ENCODE results near the gene ARAP2. TPM values are rescaled to one million over a fixed set of nuclear protein-coding genes. Genes with fewer than 3 reads are reported as not detected.

The ARAP2 gene
- total RNA-seq, 1 experiment from 2014 or later: 25.8 TPM

GRCh38 chr4:36088542-36088941 lies 155.8 kb downstream of the ARAP2 start:
- Histone ChIP-seq H2AFZ (no peak overlapping the region), H3K27me3 (ENCODE audit: insufficient read depth, low read depth) (no peaks in the 10 kb centered on the region), H3K9me2 (ENCODE audit: insufficient read depth) (no peaks in the 10 kb centered on the region), H3K4me1 (replicated peaks; ENCODE audit: insufficient read depth) (no peaks in the 10 kb centered on the region), H4K20me1 (ENCODE audit: insufficient read depth) (no peaks in the 10 kb centered on the region; the same call in 1 of the 2 replicates), H3F3A (ENCODE audit: insufficient read depth, low read depth) (no peaks in the 10 kb centered on the region), H3K79me2 (ENCODE audit: low read depth) (no peaks in the 10 kb centered on the region), H3K4me2 (no peak overlapping the region), H3K27ac (no peak overlapping the region), H3K36me3 (ENCODE audit: low read depth) (no peaks in the 10 kb centered on the region), H3K4me3 (no peak overlapping the region), H3K9me3 (ENCODE audit: insufficient read depth, low read depth) (no peaks in the 10 kb centered on the region)
- ChIA-PET CTCF (no interaction called here), POLR2A (ENCODE audit: unreplicated experiment) (no interaction called here)
- no peak for DNase-seq
- no TSS peak for BruUV-seq (replicated peaks)
- intact Hi-C loops (cut with micrococcal nuclease; ENCODE audit: unreplicated experiment): no loop called here
- no peak for TF ChIP-seq CTCF (conservative IDR thresholded peaks at IDR 0.05)
- no peak for TF ChIP-seq EZH2 (IDR thresholded peaks at IDR 0.05; ENCODE audit: low read depth)

DNA sequence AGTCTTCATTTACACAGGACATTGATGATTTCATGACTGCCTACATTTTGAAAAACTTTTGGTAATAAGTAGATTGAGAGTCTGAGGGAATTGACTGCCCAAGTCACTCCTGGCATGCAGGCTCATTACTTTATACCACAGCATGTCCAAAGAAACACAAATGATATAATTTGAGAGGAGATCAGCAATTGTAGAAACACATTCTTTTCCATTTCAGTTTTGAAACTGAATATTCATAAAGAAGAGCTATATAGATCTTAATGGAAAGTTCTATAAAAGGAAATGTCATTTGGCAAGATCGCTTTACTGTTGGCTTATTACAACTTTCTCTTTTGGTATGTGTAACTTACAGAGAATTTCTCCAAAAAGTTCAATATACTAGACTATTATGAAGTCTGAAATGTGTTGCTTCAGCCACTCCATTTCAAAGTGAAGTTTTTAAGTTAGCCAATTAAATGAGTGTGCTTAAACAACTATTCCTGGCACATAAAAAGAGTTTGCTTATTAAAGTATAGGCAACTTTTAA lies 158.0 kb downstream of the ARAP2 start:
- no peaks in the 10 kb centered on the region for H3K27me3 ChIP-seq (ENCODE audit: insufficient read depth, low read depth)
- H4K20me1 ChIP-seq (ENCODE audit: insufficient read depth): no peaks in the 10 kb centered on the region
- no peaks in the 10 kb centered on the region for H3K9me3 ChIP-seq (ENCODE audit: insufficient read depth, low read depth)
- H3K4me3 ChIP-seq: no peak overlapping the region
- no peak overlapping the region for H2AFZ ChIP-seq
- BruUV-seq (replicated peaks): no TSS peak
- no peak overlapping the region for H3K4me2 ChIP-seq
- no peak for TF ChIP-seq CTCF (conservative IDR thresholded peaks at IDR 0.05)
- TF ChIP-seq EZH2 (IDR thresholded peaks at IDR 0.05; ENCODE audit: low read depth): no peak
- H3K4me1 ChIP-seq (replicated peaks; ENCODE audit: insufficient read depth): no peaks in the 10 kb centered on the region
- H3K9me2 ChIP-seq (ENCODE audit: insufficient read depth): no peaks in the 10 kb centered on the region
- CTCF ChIA-PET: no interaction called here
- DNase-seq: no peak
- no peaks in the 10 kb centered on the region for H3K36me3 ChIP-seq (ENCODE audit: low read depth)
- H3K79me2 ChIP-seq (ENCODE audit: low read depth): no peaks in the 10 kb centered on the region
- no peak overlapping the region for H3K27ac ChIP-seq
- POLR2A ChIA-PET (ENCODE audit: unreplicated experiment): no interaction called here
- intact Hi-C loops (cut with micrococcal nuclease; ENCODE audit: unreplicated experiment): no loop called here
- H3F3A ChIP-seq (ENCODE audit: insufficient read depth, low read depth): no peaks in the 10 kb centered on the region

GRCh38 chr4:36082817-36083216 lies 161.5 kb downstream of the ARAP2 start:
- H2AFZ ChIP-seq: no peak overlapping the region
- DNase-seq: no peak
- ChIA-PET POLR2A (ENCODE audit: unreplicated experiment) (no interaction called here), CTCF (no interaction called here)
- TF ChIP-seq EZH2 (IDR thresholded peaks at IDR 0.05; ENCODE audit: low read depth) (no peak), CTCF (conservative IDR thresholded peaks at IDR 0.05) (no peak)
- H3K27ac ChIP-seq: no peak overlapping the region
- H3K79me2 ChIP-seq (ENCODE audit: low read depth): no peaks in the 10 kb centered on the region
- no peaks in the 10 kb centered on the region for H3K36me3 ChIP-seq (ENCODE audit: low read depth)
- no peaks in the 10 kb centered on the region for H3K4me1 ChIP-seq (replicated peaks; ENCODE audit: insufficient read depth)
- no peaks in the 10 kb centered on the region for H3F3A ChIP-seq (ENCODE audit: insufficient read depth, low read depth)
- no peaks in the 10 kb centered on the region for H3K9me2 ChIP-seq (ENCODE audit: insufficient read depth)
- no TSS peak for BruUV-seq (replicated peaks)
- intact Hi-C loops (cut with micrococcal nuclease; ENCODE audit: unreplicated experiment): no loop called here
- H3K27me3 ChIP-seq (ENCODE audit: insufficient read depth, low read depth): no peaks in the 10 kb centered on the region
- H3K4me3 ChIP-seq: no peak overlapping the region
- H4K20me1 ChIP-seq (ENCODE audit: insufficient read depth): no peaks in the 10 kb centered on the region
- no peak overlapping the region for H3K4me2 ChIP-seq
- H3K9me3 ChIP-seq (ENCODE audit: insufficient read depth, low read depth): no peaks in the 10 kb centered on the region

Measured in PC-9 (cell line).